Measurements from ENCODE around the gene KCNK15.
"Not testable (repeated sequence)": the region's sequence is repeated elsewhere in the genome, so short reads cannot be mapped to it uniquely, and the experiment has no call there.

KCNK15 gene

DNA sequence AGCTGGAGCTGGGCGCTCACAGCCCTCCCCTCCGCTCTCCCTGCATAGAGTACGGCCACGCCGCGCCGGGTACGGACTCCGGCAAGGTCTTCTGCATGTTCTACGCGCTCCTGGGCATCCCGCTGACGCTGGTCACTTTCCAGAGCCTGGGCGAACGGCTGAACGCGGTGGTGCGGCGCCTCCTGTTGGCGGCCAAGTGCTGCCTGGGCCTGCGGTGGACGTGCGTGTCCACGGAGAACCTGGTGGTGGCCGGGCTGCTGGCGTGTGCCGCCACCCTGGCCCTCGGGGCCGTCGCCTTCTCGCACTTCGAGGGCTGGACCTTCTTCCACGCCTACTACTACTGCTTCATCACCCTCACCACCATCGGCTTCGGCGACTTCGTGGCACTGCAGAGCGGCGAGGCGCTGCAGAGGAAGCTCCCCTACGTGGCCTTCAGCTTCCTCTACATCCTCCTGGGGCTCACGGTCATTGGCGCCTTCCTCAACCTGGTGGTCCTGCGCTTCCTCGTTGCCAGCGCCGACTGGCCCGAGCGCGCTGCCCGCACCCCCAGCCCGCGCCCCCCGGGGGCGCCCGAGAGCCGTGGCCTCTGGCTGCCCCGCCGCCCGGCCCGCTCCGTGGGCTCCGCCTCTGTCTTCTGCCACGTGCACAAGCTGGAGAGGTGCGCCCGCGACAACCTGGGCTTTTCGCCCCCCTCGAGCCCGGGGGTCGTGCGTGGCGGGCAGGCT, 4.6 kb downstream of the KCNK15 start:
- DNase-seq (ENCODE audit: insufficient read length) (no peak), FAIRE-seq (no peak)
- TF ChIP-seq POLR2AphosphoS5 (IDR thresholded peaks at IDR 0.05; ENCODE audit: low read depth, low read length) (no peak), POLR2A (IDR thresholded peaks at IDR 0.05; ENCODE audit: low read depth, low read length) (no peak)

DNA sequence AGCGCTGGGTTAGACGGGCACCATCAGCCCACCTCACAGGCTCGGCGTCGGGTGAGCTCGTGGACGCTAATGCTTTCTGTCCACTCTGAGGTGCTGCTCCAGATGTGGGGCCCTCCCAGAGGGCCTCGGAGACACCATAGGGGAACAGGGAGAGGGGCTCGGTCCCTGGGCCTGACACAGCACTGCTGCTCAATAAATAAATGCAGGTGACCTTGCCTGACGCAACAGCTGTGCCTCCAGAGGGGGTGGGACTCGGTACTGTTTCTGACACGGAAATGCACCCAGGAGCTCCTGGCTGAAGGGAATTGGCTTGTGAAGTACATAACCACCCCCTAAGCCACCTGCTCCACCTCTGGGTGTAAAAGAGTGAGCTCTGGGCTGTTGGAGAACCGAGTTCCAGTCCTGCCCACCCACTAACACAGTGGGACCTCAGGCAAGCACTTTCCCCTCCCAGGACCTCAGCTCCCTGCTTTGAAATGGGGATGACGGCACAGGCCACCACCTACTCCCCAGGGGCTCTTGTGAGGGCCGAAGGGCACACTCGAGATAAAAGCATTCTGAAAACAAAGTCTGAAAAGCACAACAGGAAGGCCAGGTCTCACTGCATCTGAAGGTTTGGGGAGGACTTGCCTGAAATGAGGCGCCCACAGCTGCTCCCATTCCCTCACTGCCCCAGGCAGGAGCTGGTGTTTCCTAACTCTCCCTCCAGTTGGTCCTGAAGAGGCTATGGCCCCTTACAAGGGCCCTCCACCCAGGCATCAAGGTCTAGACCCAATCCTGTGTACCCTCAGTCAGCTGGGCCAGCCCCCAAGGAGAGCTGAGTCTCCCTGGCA, 6.7 kb downstream of the KCNK15 start:
- no peak for FAIRE-seq

DNA sequence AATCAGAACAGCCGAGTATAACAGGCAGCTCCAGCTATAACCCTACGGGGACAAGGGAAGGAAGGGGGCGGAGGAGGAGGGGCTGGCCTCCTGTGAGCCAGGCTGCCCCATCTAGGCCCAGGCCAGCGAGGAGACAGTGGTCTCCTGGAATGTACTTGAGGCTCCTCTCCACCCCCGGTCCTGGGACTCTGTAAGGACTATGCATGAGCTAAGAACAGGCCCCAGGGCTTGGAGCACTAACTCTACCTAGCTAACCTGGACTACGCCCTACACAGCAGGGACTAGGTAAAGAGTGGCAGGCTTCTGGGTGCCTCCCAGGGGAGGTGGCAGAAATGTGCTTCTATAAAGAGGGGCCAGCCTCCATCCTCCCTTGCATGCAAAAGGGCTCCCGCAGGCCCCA, 8.9 kb downstream of the KCNK15 start:
- TF ChIP-seq TAF1 (IDR thresholded peaks at IDR 0.05; ENCODE audit: borderline replicate concordance, low read depth, low read length) (no peak), POLR2AphosphoS5 (IDR thresholded peaks at IDR 0.05; ENCODE audit: low read depth, low read length) (no peak), POLR2A (IDR thresholded peaks at IDR 0.05; ENCODE audit: low read depth, low read length) (no peak)
- FAIRE-seq (no peak), DNase-seq (ENCODE audit: insufficient read length) (no peak)

More for the DNA sequence above, 6.7 kb downstream of the KCNK15 start:
- TF ChIP-seq TAF1 (IDR thresholded peaks at IDR 0.05; ENCODE audit: borderline replicate concordance, low read depth, low read length) (no peak), POLR2A (IDR thresholded peaks at IDR 0.05; ENCODE audit: low read depth, low read length) (no peak), POLR2AphosphoS5 (IDR thresholded peaks at IDR 0.05; ENCODE audit: low read depth, low read length) (no peak)
- no peak for DNase-seq (ENCODE audit: insufficient read length)

DNA sequence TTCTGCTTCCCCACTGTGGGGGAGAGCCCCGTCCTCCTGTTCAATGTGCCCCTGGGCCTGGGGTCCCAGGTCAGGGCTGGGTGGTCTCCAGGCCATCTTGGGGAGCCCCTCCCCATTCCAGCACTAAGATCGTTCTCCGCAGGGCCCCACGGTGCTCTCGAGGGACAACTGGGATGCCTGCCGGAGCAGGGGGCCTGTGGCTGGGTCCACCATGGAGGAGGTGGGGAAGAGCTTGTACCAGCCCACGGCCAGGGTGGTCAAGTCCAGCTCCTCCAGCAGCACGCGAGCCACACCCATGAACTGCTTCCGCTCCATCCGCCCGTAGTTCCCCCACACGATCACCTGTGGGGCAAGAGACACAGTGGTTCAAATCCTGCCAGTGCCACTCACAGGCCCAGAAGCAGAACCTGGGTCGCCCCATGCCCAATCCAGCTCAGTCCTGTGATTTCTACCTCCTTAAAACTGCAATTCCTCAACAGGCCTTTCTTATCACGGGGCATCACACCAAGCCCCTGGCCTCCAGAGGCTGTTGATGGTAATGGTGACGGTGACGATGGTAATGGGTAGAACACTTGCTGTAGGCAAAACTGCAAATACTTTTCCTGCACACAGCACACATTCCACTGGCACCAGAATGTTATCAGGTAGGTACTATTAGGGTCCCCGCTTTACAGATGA, 10.5 kb downstream of the KCNK15 start:
- no peak for FAIRE-seq
- TF ChIP-seq POLR2AphosphoS5 (IDR thresholded peaks at IDR 0.05; ENCODE audit: low read depth, low read length) (no peak), TAF1 (IDR thresholded peaks at IDR 0.05; ENCODE audit: borderline replicate concordance, low read depth, low read length) (no peak), POLR2A (IDR thresholded peaks at IDR 0.05; ENCODE audit: low read depth, low read length) (no peak)
- no peak for DNase-seq (ENCODE audit: insufficient read length)

DNA sequence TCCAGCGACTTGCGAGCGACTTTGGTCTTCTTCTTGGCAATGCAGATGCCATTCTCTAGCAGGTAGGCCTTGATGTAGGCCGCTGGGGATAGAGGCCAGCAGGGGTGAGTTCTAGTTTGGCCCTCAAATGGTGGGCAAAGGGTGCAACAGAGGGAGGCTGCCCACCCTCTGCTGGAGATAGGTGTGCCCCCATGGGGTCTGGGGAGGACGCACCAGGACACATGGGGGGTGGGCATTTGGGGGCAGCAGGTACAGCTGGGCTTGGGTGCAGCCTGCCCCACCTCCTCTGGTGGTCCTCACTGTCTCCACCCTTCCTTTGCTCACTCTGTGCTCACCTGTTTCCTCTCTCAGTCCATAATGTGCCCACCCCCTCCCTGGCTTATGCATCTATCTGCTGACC, 11.3 kb downstream of the KCNK15 start:
- TF ChIP-seq POLR2A (IDR thresholded peaks at IDR 0.05; ENCODE audit: low read depth, low read length) = no peak
- no peak for TF ChIP-seq POLR2AphosphoS5 (IDR thresholded peaks at IDR 0.05; ENCODE audit: low read depth, low read length)
- no peak for TF ChIP-seq TAF1 (IDR thresholded peaks at IDR 0.05; ENCODE audit: borderline replicate concordance, low read depth, low read length)
- DNase-seq (ENCODE audit: insufficient read length) (no peak), FAIRE-seq (no peak)

DNA sequence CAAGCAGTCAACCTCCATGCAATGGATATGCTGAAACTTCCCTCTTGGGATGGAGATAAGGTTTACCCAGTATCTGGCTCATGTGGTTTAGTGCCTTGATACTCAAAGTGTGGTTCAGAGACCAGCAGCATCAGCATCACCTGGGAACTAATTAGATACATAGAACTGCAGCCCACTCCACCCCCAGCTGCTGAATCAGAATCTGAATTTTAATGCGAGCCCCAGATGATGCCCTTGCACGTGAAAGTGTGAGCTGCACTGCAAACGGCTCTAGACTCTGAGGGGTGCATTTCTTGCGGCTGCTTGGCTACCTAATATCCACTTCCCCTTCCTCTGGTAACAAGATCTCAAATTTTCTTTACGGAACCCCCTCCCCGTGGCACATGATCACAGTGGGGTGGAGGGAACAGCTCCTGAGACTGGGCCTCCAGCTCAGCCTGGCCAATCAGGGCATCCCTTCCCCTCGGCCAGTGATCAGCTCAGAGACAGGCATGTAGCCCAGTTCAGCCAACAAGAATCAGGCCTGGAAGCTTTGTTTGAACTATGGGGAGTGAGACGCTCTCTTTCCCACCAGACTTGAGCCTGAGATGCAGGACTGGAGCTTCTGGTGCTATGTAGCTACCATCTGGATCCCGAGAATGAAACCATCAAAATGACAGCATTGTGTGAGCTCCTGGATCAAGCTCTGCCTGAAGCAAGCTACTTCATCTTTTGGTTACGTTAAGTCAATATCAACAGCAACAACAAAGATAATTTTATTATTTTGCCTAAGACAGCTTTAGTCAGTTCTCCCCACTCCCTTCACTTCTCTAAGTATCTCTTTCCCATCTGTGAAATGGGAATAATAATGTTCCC, 12.8 kb downstream of the KCNK15 start:
- FAIRE-seq = no peak
- DNase-seq (ENCODE audit: insufficient read length) = no peak

DNA sequence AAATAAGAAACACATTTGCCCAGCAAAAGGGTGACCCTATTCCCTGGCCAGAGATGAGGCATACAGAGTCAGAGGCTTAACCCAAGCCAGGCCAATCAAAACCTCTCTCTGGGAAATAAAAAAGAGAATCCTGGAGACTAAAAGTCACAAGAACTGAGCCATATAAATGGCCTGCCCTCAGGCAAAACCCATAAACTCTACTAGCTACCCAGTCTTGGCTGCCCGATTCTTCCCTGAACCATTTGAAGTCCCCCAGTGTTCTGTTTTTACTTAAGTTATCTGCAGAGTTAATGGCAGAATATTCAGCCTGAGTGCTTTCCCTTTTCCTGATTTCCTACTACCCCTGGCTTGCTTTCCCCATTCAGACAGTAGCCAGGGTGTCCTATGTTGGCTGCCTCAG, 13.9 kb downstream of the KCNK15 start:
- TF ChIP-seq POLR2AphosphoS5 (IDR thresholded peaks at IDR 0.05; ENCODE audit: low read depth, low read length) (no peak), POLR2A (IDR thresholded peaks at IDR 0.05; ENCODE audit: low read depth, low read length) (no peak), TAF1 (IDR thresholded peaks at IDR 0.05; ENCODE audit: borderline replicate concordance, low read depth, low read length) (no peak)
- DNase-seq (ENCODE audit: insufficient read length) = no peak
- no peak for FAIRE-seq

More for the DNA sequence above, 12.8 kb downstream of the KCNK15 start:
- TF ChIP-seq TAF1 (IDR thresholded peaks at IDR 0.05; ENCODE audit: borderline replicate concordance, low read depth, low read length) (no peak), POLR2AphosphoS5 (IDR thresholded peaks at IDR 0.05; ENCODE audit: low read depth, low read length) (no peak), POLR2A (IDR thresholded peaks at IDR 0.05; ENCODE audit: low read depth, low read length) (no peak)

DNA sequence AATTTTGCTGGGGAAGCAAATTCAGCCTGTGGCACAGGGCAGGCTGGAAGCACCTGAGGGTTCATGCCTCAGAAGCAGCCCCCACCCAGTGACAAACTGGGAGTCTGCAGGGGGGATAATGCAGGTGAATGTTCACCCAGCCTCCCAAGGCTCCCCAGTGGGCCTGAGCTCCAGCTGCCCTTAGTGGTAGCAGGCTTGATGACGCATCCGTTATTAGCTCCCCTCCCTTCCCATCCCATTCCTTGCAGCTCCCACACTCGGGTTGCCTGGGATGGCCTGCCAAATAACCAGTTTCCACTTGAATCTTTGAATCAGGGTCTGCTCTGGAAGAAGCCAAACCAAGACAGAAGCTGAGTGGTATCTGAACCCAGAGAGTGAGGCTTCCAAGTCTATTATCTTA, 15.8 kb downstream of the KCNK15 start:
- DNase-seq (ENCODE audit: insufficient read length) = no peak
- no peak for FAIRE-seq
- TF ChIP-seq POLR2A (IDR thresholded peaks at IDR 0.05; ENCODE audit: low read depth, low read length) = no peak
- no peak for TF ChIP-seq TAF1 (IDR thresholded peaks at IDR 0.05; ENCODE audit: borderline replicate concordance, low read depth, low read length)
- TF ChIP-seq POLR2AphosphoS5 (IDR thresholded peaks at IDR 0.05; ENCODE audit: low read depth, low read length) = no peak

DNA sequence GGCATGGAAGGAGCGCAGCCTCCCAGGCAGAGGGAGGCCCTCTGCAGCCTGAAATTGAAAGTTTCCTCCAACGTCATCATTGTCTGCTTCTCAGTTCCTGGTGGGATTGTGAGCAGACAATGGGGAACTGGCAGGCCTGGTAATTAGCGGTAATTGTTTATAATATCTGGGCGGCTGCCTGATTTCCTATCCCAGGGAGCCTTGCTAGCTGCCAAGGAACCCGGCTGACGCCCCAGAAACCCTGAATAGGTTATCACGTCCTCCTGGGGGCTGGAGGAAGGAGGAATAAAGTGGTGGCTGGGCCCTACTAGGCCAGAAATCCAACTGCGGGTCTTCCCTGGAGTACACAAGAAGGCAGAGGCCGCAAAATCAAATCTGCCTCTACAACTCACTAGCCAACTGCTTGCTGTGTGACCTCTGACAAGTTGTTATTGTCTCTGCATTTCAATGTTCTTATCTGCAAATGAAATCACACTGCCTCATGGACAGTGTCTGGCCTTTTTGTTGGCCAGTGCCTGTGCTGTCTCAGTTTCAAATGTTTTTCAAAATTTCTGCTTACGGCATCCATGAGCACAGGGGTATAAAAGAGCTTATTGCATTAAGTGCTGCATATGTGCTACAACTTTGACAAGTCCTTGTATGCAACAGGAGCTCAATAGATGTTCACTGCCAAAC, 16.9 kb downstream of the KCNK15 start:
- TF ChIP-seq POLR2A (IDR thresholded peaks at IDR 0.05; ENCODE audit: low read depth, low read length) = no peak
- no peak for DNase-seq (ENCODE audit: insufficient read length)
- FAIRE-seq = no peak

DNA sequence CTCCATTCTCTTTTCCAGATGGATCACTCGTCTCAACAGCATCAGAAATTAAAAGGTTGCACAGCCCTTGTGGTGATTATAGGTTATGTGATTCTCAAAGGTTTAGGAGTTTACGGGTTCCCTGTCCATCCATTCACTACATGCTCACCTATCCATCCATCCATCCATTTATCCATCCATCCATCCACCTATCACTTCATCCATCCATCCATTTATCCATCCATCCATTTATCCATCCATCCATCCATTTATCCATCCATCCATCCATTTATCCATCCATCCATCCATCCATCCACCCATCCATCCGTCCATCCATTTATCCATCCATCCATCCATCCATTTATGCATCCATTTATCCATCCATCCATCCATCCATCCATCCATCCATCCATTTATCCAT, 18.1 kb downstream of the KCNK15 start:
- FAIRE-seq; DNase-seq (ENCODE audit: insufficient read length): not testable (repeated sequence)

DNA sequence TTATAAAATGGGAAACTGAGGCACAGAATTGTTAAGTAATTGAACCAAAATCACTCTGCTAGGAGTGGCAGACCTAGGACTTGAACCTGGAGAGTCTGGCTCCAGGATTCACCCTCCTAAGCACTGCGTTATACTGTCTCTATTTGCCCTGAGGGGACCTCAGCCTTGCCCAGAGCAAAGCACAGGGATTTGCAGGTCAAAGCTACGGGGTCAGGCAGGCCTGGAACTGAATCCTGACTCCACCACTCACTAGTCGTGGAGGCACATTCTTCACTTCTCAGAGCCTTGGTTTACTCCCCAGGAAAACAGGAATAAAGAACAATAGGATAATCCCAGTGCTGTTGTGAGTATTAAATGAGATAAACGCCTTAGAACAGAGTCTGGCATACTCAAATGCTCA, 19.4 kb downstream of the KCNK15 start:
- DNase-seq (ENCODE audit: insufficient read length) = no peak
- no peak for FAIRE-seq
- no peak for TF ChIP-seq POLR2AphosphoS5 (IDR thresholded peaks at IDR 0.05; ENCODE audit: low read depth, low read length)
- no peak for TF ChIP-seq TAF1 (IDR thresholded peaks at IDR 0.05; ENCODE audit: borderline replicate concordance, low read depth, low read length)
- no peak for TF ChIP-seq POLR2A (IDR thresholded peaks at IDR 0.05; ENCODE audit: low read depth, low read length)

All from GM12892 (cell line).